GM21360 (cell line): ENCODE measurements around the gene PAPSS2.
"Not testable (repeated sequence)": the region's sequence is repeated elsewhere in the genome, so short reads cannot be mapped to it uniquely, and the experiment has no call there.

ENCODE experiments used
- ATAC-seq: cut with Tn5 transposase; IDR thresholded peaks from one replicate; pipeline ENCODE4 v1.9.1; 2021; ENCODE audit warnings: mild to moderate bottlenecking, moderate library complexity; ENCODE audit not compliant: unreplicated experiment

PAPSS2 gene

DNA sequence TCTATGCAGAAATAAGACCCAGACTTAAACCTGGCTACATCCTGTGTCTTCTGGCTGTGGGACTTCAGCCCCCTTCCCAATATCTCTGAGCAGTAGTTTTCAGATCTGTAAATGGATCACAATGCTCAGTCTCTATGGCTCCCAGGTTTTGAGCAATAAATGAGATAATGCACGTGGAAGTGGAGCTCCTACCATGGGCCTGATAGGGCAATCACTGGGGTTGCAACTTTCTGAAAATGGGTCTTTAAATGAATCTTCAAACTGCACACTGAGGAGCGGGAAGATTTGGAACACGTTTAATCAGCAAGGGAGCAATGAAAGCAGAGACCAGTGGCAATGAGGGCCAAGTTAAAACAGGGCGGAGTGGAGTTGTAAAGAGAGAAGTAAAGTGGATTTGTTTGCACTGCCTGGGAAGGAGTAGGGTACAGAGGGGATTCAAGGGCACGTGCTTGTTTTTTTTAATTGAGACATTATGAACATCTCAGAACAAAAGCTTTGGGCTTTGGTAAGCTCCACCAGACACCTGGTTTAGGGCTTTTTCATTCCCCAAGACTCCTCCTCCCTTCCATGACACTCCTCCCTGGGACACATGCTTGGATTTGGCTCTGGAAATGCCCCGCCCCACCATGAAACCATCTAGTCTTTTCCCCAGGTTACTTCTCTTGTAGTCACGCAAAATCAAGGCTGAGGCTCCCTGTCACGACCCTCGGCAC is 42.7 kb downstream of the PAPSS2 start:
- no peak for ATAC-seq

DNA sequence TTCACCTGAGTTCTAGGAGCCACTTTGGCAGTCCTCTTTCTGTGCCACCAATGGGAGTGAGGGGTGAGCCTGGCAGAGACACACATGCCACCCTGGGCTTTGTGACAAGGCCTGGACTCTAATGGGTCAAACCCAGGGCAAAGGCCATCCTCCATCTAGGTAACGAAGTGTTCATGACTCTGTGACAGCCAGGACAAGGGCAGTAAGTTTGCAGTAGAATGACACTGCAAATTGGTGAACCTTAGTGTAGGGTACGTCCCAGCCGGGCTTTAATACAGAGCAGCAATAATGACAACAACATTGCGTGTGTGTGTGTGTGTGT is 43.3 kb downstream of the PAPSS2 start:
- no peak for ATAC-seq

- ATAC-seq, result no peak
These were observed 44.1 kb downstream of the PAPSS2 start for GRCh38 chr10:87703771-87704170.

GRCh38 chr10:87705339-87705738 is 45.7 kb downstream of the PAPSS2 start:
- no peak for ATAC-seq

GRCh38 chr10:87706731-87707130 is 47.1 kb downstream of the PAPSS2 start:
- ATAC-seq, result no peak

DNA sequence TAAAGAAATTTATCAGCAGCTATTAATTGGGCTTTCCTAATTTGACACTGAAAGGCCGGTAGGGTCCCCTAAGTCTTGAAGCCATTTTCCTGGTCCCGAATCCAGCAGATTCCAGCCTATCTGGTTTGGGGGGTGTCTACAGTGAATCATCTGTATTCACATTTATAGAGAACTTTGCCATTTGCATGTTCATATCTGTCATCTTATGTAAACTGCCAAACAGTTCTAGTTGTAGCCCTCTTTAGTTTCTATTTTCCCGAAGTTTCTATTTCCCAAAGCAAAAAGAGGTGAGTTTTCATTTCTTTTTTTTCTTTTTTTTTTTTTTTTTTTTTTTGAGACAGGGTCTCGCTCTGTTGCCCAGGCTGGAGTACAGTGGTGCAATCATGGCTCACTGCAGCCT is 47.6 kb downstream of the PAPSS2 start:
- ATAC-seq, result no peak

DNA sequence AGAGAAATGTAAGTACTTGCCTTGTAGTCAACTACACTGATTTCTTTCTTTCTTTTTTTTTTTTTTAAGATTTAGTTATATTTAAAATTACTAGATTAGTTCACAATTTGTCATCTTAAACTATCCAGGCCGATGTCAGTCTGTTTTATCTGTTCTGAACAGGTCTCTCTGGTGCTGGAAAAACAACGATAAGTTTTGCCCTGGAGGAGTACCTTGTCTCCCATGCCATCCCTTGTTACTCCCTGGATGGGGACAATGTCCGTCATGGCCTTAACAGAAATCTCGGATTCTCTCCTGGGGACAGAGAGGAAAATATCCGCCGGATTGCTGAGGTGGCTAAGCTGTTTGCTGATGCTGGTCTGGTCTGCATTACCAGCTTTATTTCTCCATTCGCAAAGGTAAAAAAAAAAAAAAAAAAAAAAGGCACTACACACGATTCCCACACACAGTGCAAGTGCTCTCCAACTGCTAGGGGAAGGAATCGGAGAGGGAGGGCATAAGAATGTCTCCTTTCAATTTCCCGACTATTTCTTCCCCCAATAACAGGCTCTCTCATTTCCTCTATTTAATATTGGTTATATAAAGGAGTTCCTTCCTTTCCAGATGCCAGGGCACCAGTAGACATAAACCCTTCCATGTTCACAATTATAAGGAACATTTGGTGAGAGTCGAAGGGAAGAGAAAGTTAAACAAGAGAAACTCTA is 53.4 kb downstream of the PAPSS2 start:
- ATAC-seq, result no peak

GRCh38 chr10:87713707-87714106 is 54.0 kb downstream of the PAPSS2 start:
- no peak for ATAC-seq

DNA sequence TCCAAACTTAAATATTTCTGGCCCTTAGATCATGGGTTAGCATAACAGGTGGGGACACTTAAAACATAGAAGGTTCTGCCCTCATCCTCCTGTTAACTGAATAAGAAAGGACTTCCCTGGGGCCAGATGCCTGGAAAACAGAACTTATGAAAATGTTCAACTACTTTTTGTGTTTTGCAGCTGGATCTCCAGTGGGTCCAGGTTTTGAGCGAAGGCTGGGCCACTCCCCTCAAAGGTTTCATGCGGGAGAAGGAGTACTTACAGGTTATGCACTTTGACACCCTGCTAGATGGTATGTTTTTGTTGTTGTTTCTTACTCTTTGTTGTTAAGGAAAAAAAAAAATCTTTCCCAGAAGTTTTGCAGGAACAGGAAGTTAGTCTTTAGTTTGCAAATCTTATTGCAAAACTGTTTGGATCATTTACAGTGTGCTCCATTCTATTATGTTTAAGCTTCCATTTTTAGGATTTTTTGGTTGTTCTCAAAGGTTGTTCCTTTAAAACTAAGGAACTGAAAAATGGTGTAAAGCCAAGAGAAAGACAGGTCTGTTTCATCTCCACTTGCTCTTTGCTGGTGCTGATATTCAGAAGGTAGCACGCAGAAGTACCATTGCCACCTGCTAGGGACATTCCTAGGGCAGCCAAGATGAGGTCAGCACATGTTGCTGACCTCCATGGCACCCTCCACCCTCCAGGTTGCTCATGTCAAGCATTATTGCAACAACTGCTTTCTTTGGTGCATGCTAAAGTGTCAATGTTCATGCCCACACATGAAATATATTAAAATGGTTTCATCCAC is 56.1 kb downstream of the PAPSS2 start:
- no peak for ATAC-seq

DNA sequence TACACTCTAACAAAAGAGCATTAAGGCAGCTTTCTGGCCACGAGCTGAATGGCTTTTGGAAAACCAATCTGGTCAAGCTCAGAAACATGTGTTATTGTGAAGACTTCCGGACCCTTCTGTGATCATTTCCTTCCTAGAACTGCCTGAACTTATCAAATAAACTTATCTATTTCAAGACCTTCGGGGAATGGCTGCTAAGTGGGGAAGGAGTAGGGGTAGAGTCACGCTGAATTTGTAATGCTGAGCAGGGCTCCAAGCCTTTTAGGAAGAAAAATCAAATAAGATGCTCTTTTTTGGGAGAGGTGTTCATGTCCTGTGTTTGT is 56.6 kb downstream of the PAPSS2 start:
- no peak for ATAC-seq

DNA sequence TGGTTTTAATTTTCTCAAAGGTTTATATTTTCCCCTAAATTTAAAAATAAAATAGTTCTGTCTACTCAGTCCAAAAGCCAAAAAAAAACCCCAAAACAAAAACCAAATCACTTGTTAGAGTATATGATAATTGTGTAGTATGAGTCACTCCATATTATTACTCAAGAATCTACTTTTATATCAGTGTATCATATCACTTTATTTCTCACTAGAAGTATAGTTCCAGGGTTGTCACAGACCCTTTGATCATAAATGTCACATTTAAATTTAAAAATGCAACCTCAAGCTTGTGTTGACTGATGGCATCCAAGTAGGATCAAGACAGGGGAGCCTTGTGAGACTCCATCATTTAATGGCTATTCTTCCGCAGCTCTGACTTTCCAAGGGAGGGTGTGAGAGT is 61.0 kb downstream of the PAPSS2 start:
- no peak for ATAC-seq

GRCh38 chr10:87721781-87722180 is 62.1 kb downstream of the PAPSS2 start:
- ATAC-seq, result no peak

DNA sequence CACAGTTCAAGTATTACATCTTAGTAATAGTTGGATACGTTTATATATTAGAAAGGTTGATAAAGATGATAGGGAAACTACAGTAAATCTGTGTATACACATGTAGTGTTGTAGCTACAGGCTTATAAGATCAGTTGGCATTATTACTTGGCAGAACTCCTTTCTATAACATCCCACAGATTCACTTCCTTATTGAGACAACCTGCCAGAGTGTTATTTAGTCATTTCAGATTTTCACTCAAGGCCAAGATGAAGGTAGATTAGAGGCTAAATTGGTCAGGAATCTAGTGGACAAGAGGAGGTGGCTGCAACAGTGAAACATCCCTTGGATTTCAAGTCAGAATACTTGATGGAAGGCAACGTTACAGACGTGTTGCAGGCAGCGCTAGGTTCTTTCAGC is 63.0 kb downstream of the PAPSS2 start:
- no peak for ATAC-seq

DNA sequence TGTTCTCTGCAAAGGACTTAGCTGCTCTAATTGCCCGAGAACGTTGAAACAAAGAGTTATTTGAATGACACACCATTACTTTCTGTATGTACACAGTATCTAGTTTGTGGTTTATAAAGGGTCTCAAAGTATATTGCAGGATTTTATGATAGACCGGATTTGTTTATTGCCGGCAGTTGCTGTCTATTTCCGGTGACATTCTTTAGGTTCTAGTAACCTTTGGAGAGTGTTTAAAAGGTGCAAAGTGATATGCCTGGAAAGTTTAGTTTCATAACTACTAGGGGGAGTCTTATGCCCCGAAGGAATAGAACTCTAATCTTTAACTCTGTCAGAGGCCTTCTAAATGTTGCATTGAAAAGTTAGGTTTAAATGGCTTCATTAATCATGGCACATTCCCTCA is 63.8 kb downstream of the PAPSS2 start:
- ATAC-seq, result no peak

GRCh38 chr10:87724789-87725188 is 65.1 kb downstream of the PAPSS2 start:
- no peak for ATAC-seq

- no peak for ATAC-seq
These were observed 70.3 kb downstream of the PAPSS2 start for GRCh38 chr10:87729940-87730339.

GRCh38 chr10:87733081-87733480 is 73.4 kb downstream of the PAPSS2 start:
- ATAC-seq, result no peak

GRCh38 chr10:87734987-87735827 is 75.5 kb downstream of the PAPSS2 start:
- no peak for ATAC-seq

DNA sequence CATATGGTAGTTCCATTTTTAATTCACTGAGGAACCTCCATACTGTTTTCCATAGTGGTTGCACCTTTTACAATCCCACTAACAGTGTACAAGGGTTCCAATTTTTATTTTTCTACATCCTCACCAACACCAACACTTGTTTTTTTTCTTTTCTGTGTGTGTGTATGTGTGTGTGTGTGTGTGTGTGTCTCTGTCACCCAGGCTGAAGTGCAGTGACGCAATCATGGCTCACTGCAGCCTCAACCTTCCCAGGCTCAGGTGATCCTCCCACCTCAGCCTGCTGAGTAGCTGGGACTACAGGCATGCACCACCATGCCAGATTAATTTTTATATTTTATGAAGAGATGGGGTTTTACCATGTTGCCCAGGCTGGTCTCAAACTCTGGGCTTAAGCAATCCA is 78.6 kb downstream of the PAPSS2 start:
- not testable (repeated sequence) for ATAC-seq

- ATAC-seq, result no peak
These were observed 80.0 kb downstream of the PAPSS2 start for GRCh38 chr10:87739703-87740102.

- ATAC-seq, result no peak
These were observed 80.6 kb downstream of the PAPSS2 start for GRCh38 chr10:87740254-87740655.
